ENCODE results near the gene TPP2.

DNA sequence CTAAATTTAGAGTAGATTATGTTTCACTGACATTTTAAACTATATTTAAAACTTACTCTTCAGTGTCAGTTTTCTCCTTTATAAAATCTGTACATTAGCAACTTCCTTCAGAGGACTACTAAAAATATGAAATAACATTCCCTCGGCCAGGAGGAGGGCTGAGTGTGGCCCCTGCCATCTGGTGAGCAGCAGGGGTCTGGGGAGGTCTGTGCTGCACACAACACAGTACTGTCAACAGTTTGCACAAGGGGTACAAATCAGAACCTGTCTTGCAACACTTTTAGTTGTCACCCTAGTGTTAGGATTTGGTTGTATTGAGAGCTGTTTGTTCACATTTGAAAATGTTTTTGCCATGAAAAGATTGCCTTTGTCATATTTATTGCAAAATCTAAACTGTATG lies 48.9 kb downstream of the TPP2 start:
- TF ChIP-seq POLR2AphosphoS5 (IDR thresholded peaks at IDR 0.05; ENCODE audit: low read depth, low read length) (no peak), POLR2A (IDR thresholded peaks at IDR 0.05; ENCODE audit: low read depth, low read length) (no peak), TAF1 (IDR thresholded peaks at IDR 0.05; ENCODE audit: borderline replicate concordance, low read depth, low read length) (no peak)

Data from GM12892 (cell line).